Tibial nerve (tissue), 4 donors: ENCODE measurements around the gene CMSS1. TPM values are rescaled to one million over a fixed set of nuclear protein-coding genes. Genes with fewer than 3 reads are reported as not detected.

Experiments
- DNase-seq, 2 donors: peaks; one replicate each; pipeline ENCODE4 v3.0.0-alpha.2; 2019; ENCODE audit warnings: low spot score in 2 of 2
- H3K27ac ChIP-seq, 4 donors: fragments of 200-600 bp; sonication (generic) in 3 of 4; one replicate each; pipeline ENCODE4 v1.5.1; 2017 to 2019; ENCODE audit warnings: mild to moderate bottlenecking in 1 of 4
- H3K27me3 ChIP-seq, 2 donors: fragments of 200-600 bp; sonication (generic) in 1 of 2; one replicate each; pipeline versions ENCODE4 v1.5.1 to v1.6.0; 2017 to 2019
- H3K36me3 ChIP-seq, 3 donors: fragments of 200-600 bp; sonication (generic); one replicate each; pipeline ENCODE4 v1.5.1; 2018 to 2019
- H3K4me1 ChIP-seq, 4 donors: fragments of 200-600 bp; sonication (generic) in 3 of 4; one replicate each; pipeline ENCODE4 v1.5.1; 2017 to 2019
- H3K4me3 ChIP-seq, 4 donors: fragments of 200-600 bp; sonication (generic) in 3 of 4; one replicate each; pipeline ENCODE4 v1.5.1; 2017 to 2019; ENCODE audit warnings: mild to moderate bottlenecking in 1 of 4, moderate library complexity in 1 of 4
- H3K9me3 ChIP-seq, 4 donors: fragments of 200-600 bp; sonication (generic) in 3 of 4; one replicate each; pipeline ENCODE4 v1.5.1; 2017 to 2019
- CTCF ChIP-seq, 5 experiments: fragments of 200-600 bp in 3 of 5; fragments of 450-650 bp in 2 of 5; sonication (generic) in 3 of 5; IDR thresholded peaks; one replicate each; pipeline ENCODE4 v1.5.1; 2016 to 2019; ENCODE audit warnings: antibody characterized with exemption in 5 of 5, mild to moderate bottlenecking in 3 of 5, moderate library complexity in 2 of 5
- EP300 ChIP-seq, 2 donors: sonication (generic); formaldehyde crosslinking; IDR thresholded peaks; one replicate each; pipeline ENCODE4 v1.6.1; 2017; ENCODE audit warnings: antibody characterized with exemption in 2 of 2, mild to moderate bottlenecking in 1 of 2
- POLR2A ChIP-seq, 2 donors: fragments of 450-650 bp; IDR thresholded peaks; one replicate each; pipeline ENCODE4 v1.6.1; 2017; ENCODE audit warnings: antibody characterized with exemption in 2 of 2, mild to moderate bottlenecking in 2 of 2, moderate library complexity in 2 of 2
- WGBS, 2 donors: methylation state at CpG; one replicate each; pipeline ENCODE4 v1.1.5; 2018; 5-methylcytosine and 5-hydroxymethylcytosine counted together
- total RNA-seq, 4 donors: library from RNA; depleted of rRNA; stranded (reverse); fragments of >200 nt; gene quantifications; one replicate each; pipeline ENCODE4 v1.1.0, GENCODE V29; 2016

CMSS1 gene
- total RNA-seq, 4 donors from 2014 or later = 5.5 to 29.1 (median 15.7) TPM

GRCh38 chr3:99881121-99881524 is 63.5 kb downstream of the CMSS1 start:
- Histone ChIP-seq H3K36me3 (no peaks in the 10 kb centered on the region), H3K27ac (peak overlapping the region; percentile 51 to 80 (median 64)), H3K4me3 (no peak overlapping the region), H3K4me1 (peaks cover 0 to 54% (median 6%) of the 10 kb centered on the region in 4 donors), H3K27me3 (no peaks in the 10 kb centered on the region), H3K9me3 (no peaks in the 10 kb centered on the region)
- WGBS, 2 donors = 26 to 45% methylated on average over 2 of the region's 2 CpGs
- DNase-seq = no peak
- TF ChIP-seq EP300 (IDR thresholded peaks at IDR 0.05) (peak; percentile 75 to 77), POLR2A (IDR thresholded peaks at IDR 0.05) (no peak)

- 93 to 96% methylated on average over 1 of the region's 1 CpG for WGBS, 2 donors
- Histone ChIP-seq H3K9me3 (no peaks in the 10 kb centered on the region), H3K4me1 (peaks cover 0 to 44% (median 4%) of the 10 kb centered on the region in 4 donors), H3K4me3 (no peak overlapping the region), H3K27ac (peak overlapping the region in 2 of 4 donors; percentile 69 to 80), H3K27me3 (no peaks in the 10 kb centered on the region), H3K36me3 (no peaks in the 10 kb centered on the region)
- DNase-seq = no peak
- TF ChIP-seq EP300 (IDR thresholded peaks at IDR 0.05) (no peak), POLR2A (IDR thresholded peaks at IDR 0.05) (no peak), CTCF (IDR thresholded peaks at IDR 0.05) (no peak)
Observed at GRCh38 chr3:99882436-99883137, 64.9 kb downstream of the CMSS1 start.

GRCh38 chr3:99883138-99883461 is 65.4 kb downstream of the CMSS1 start:
- no peak for TF ChIP-seq EP300 (IDR thresholded peaks at IDR 0.05)
- TF ChIP-seq POLR2A (IDR thresholded peaks at IDR 0.05) = no peak
- TF ChIP-seq CTCF (IDR thresholded peaks at IDR 0.05) = no peak
- Histone ChIP-seq H3K9me3 (no peaks in the 10 kb centered on the region), H3K27me3 (no peaks in the 10 kb centered on the region), H3K4me3 (no peak overlapping the region), H3K4me1 (peaks cover 0 to 39% (median 3%) of the 10 kb centered on the region in 4 donors), H3K36me3 (no peaks in the 10 kb centered on the region), H3K27ac (no peak overlapping the region)
- 84 to 87% methylated on average over 2 of the region's 2 CpGs for WGBS, 2 donors
- DNase-seq = no peak

- Histone ChIP-seq H3K4me1 (peaks cover 0 to 36% (median 0%) of the 10 kb centered on the region in 4 donors), H3K4me3 (no peak overlapping the region), H3K27ac (no peak overlapping the region), H3K27me3 (no peaks in the 10 kb centered on the region), H3K36me3 (no peaks in the 10 kb centered on the region), H3K9me3 (no peaks in the 10 kb centered on the region)
- WGBS, 2 donors = 92 to 97% methylated on average over 1 of the region's 1 CpG
- TF ChIP-seq CTCF (IDR thresholded peaks at IDR 0.05) (no peak), POLR2A (IDR thresholded peaks at IDR 0.05) (no peak), EP300 (IDR thresholded peaks at IDR 0.05) (no peak)
- no peak for DNase-seq
Observed at GRCh38 chr3:99883693-99884092, 66.0 kb downstream of the CMSS1 start.

- no peaks in the 10 kb centered on the region for H3K27me3 ChIP-seq
- DNase-seq = no peak
- H3K4me1 ChIP-seq = peaks cover 0 to 30% (median 0%) of the 10 kb centered on the region in 4 donors
- H3K4me3 ChIP-seq = no peak overlapping the region
- TF ChIP-seq POLR2A (IDR thresholded peaks at IDR 0.05) (no peak), CTCF (IDR thresholded peaks at IDR 0.05) (no peak), EP300 (IDR thresholded peaks at IDR 0.05) (no peak)
- no peaks in the 10 kb centered on the region for H3K9me3 ChIP-seq
- H3K27ac ChIP-seq = no peak overlapping the region
- no peaks in the 10 kb centered on the region for H3K36me3 ChIP-seq
- 45 to 47% methylated on average over 2 of the region's 2 CpGs for WGBS, 2 donors
Observed at GRCh38 chr3:99884484-99884883, 66.8 kb downstream of the CMSS1 start.
